LHCN-M2 (cell line): ENCODE results near the gene ODAD4. TPM values are rescaled to one million over a fixed set of nuclear protein-coding genes. Genes with fewer than 3 reads are reported as not detected.
A peak's percentile ranks its signal among the peaks of the same experiment; 100 is the strongest.

Source experiments
- DNase-seq: peaks from one replicate; pipeline ENCODE4 v3.0.0-alpha.2; 2012; ENCODE audit warnings: low read depth
- polyA plus RNA-seq: library from polyadenylated mRNA; unstranded; fragments of >200 nt; gene quantifications from one replicate; pipeline ENCODE4 v1.2.1, GENCODE V29; 2012; ENCODE audit warnings: missing spikeins
- total RNA-seq: library from RNA; depleted of rRNA; stranded (reverse); fragments of >200 nt; gene quantifications from 2 replicates; pipeline ENCODE4 v1.2.3, GENCODE V29; 2014; rRNA removed

Gene ODAD4, protein sequence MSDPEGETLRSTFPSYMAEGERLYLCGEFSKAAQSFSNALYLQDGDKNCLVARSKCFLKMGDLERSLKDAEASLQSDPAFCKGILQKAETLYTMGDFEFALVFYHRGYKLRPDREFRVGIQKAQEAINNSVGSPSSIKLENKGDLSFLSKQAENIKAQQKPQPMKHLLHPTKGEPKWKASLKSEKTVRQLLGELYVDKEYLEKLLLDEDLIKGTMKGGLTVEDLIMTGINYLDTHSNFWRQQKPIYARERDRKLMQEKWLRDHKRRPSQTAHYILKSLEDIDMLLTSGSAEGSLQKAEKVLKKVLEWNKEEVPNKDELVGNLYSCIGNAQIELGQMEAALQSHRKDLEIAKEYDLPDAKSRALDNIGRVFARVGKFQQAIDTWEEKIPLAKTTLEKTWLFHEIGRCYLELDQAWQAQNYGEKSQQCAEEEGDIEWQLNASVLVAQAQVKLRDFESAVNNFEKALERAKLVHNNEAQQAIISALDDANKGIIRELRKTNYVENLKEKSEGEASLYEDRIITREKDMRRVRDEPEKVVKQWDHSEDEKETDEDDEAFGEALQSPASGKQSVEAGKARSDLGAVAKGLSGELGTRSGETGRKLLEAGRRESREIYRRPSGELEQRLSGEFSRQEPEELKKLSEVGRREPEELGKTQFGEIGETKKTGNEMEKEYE
- 0.19 and 0.86 TPM in 2 replicates for total RNA-seq
- polyA plus RNA-seq = 1.4 TPM

- peak; percentile 96 for DNase-seq
Measured at GRCh38 chr17:41930009-41930832, at the start of gene ODAD4. Gene ODAD4, plus strand, starts transcription at chr17:41930617. Its CDS starts 107 bp downstream, at chr17:41930724.

DNA sequence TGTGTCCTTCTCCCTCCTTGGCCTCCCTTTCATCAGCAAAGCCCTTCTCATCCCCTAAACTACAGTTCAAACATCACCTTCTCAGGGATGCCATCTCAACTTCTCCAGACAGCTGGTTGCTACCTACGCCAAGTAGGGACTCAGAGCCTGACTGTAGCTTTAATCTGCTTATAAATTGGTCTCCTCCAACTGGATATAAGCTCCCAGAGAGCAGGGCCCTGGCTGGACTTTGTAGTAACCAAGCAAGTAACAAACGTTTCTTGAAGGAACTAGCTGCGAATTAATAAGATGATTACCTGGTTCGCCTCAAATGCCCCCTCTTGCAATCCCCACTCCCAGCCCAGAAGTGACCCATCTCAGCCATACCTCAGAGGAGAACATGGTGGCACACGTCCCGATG lies 47.7 kb upstream of the ODAD4 start:
- DNase-seq = no peak

- DNase-seq = no peak
Measured at GRCh38 chr17:41885733-41886132, 44.7 kb upstream of the ODAD4 start.

- no peak for DNase-seq
Measured at GRCh38 chr17:41888332-41888965, 42.0 kb upstream of the ODAD4 start.

GRCh38 chr17:41891135-41892020 lies 39.0 kb upstream of the ODAD4 start:
- no peak for DNase-seq

- DNase-seq = no peak
Measured at GRCh38 chr17:41892021-41892376, 38.4 kb upstream of the ODAD4 start.

DNA sequence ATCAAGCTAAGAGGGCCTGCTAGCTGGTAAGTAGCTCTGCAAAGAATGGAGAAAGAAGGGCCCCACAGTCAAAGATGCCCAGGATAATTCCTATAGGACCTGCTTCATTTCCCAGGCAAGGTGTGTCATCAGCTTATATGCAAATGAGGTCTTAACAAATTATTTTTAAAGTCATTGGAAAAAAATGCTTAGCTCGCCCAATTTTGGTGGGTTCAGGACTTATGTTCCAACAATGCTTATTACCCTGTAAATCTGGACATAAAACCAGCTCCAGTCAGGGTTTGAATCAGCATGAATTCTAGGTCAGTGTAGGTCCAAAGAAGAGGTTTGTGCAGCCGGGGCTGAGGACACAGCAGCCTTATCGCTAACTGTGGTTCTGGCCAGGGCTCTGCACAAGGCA lies 37.0 kb upstream of the ODAD4 start:
- no peak for DNase-seq

DNA sequence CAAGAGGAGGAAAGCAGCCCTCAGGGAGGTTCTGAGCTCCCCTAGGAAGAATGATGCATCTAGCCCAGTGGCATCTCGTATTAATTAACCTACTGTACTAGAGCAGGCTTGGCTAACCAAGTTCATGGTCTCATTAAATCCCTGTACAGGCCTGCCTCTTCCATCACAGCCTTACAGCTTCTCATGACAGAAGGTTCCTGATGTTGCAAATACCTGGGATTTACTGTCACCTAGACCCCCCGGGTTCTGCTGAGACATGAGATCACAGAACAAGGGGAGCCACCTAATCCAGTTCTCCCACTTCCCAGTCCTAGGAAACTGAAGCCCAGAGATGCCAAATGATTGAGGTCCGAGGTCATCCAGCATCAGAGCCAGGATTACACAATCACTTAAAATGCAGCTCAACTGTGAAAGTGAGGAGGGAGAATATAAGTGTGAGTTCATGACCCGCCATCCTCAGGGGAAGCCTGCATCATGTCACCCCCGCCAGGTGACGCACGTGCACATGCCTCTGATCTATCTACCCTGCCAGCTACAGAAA lies 35.6 kb upstream of the ODAD4 start:
- DNase-seq = peak; percentile 43

- no peak for DNase-seq
Measured at GRCh38 chr17:41895617-41896016, 34.8 kb upstream of the ODAD4 start.

DNA sequence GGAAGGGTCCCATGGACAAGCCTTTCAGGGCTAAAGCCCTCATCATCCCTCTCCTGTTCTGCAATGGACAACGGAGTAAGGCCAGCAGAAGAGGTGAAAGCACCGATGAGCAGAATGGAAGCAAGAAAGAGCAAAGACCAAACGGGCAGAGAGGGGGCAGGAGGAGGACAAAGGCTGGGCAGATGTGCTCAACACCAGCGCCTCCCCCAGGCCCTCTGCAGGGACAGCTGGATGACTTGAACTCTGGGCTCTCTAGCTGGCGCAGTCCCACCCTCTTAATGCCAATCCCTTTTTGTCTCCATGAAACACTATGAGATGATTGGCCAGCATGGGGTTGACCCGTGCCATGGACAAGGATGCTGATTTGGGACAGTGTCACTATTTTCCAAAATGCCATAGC lies 33.7 kb upstream of the ODAD4 start:
- DNase-seq = no peak

- no peak for DNase-seq
Measured at GRCh38 chr17:41901646-41902045, 28.8 kb upstream of the ODAD4 start.

DNA sequence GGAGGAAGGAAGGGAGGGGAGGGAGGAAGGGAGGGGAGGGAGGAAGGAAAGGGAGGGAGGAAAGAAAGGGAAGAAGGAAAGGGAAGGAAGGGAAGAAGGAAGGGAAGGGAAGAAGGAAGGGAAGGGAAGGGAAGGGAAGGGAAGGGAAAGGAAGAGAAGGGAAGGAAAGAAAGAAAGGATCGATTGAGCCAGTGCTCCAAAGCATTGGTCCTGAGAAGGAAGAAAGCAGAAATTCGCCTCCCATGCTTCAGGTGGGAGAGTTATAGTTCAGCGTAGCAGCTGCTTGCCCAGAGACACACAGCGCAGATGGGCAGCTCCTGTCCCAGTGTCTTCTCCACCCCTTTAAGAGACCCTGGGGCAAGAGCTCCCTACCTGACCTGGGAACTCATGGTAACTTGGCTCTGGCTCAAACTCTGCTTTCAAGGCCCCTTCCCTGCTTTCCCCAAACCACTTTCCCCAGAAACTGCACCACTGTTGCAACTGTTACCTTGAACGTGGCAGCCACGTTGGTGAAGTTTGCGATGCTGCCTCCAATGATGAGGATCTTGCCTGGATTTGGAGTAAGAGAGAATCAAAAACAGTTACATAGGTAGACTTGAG lies 26.1 kb upstream of the ODAD4 start:
- no peak for DNase-seq

GRCh38 chr17:41905172-41905571 lies 25.2 kb upstream of the ODAD4 start:
- DNase-seq = no peak

- no peak for DNase-seq
Measured at GRCh38 chr17:41906465-41907184, 23.8 kb upstream of the ODAD4 start.

DNA sequence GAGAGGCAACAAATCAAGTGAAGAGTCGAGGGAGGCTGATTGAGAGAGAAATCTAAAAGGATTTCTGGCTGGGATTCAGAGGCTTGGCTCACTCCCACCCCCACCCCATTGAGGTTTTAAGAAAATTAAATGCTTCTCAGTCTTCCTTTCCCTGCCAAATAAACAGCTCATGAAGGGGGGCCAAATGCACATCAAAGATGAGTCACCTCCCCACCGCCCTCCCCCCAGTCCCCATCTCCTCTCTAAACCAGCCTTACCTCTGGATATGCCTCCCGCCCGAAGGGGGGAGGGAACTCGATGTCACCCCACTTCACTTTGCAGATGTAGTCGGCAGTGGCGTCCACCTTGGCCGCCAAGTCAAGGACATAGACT lies 23.2 kb upstream of the ODAD4 start:
- peak; percentile 46 for DNase-seq

GRCh38 chr17:41907633-41908539 lies 22.5 kb upstream of the ODAD4 start:
- DNase-seq = peak; percentile 28

- DNase-seq = no peak
Measured at GRCh38 chr17:41909088-41909487, 21.3 kb upstream of the ODAD4 start.

DNA sequence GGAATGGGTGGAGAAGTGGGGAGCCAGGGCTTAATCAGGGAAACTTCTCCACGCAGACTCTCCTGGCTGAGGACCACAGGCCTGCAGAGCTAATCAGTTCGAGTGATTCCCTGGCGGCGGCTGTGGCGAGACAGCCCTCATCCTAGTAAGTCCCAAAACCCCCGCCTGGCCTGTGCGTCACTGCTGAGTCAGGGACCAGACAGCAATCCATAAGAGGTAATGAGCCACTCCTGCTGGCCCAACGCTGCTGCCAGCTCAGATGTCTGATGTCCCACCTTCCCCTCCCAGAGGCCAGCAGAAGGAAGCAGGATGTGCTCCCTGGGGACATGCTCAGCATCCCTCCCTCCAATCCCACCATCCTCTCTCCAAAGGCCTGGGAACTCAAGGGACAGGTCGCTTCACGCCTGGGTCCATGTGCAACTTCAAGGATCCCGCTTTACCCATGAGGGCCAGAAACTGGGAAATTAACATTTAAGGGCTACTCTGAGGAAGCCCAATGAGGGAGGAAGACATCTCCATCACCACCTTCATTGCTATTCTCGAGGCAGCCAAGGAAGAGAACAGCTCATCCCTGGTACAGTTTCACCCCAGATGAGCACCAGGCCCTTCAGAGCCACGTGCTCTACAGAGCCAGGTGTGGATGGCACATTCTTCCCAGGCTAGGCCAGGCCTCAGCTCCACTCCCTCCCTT lies 19.6 kb upstream of the ODAD4 start:
- peak; percentile 96 for DNase-seq
